Measurements from ENCODE around the gene NABP1. TPM values are rescaled to one million over a fixed set of nuclear protein-coding genes. Genes with fewer than 3 reads are reported as not detected.

The NABP1 gene
- polyA plus RNA-seq, 1 of the 3 experiments (the other 2 are of a cell fraction) = 19.1 TPM

DNA sequence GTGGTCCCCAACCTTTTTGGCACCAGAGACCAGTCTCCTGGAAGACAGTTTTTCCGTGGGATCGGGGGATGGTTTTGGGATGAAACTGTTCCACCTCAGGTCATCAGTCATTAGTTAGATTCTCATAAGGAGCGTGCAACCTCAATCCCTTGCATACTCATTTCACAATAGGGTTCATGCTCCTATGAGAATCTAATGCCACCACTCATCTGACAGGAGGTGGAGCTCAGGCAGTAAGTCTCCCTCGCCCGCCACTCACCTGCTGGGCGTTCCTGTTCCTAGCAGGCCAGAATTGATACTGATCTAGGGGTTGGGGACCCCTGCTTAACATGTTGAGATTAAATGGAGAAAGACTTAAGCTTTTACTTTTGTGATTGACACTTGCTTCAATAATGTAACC lies 9.9 kb downstream of the NABP1 start:
- Histone ChIP-seq H3K4me1 (ENCODE audit: control insufficient read depth in 1 of 2, insufficient read depth in 2 of 2, low read depth in 1 of 2, low read length in 1 of 2) (peaks cover 2 to 37% of the 10 kb centered on the region in 2 experiments; a peak in 2 of 4 replicates), H3K27me3 (ENCODE audit: insufficient read depth) (no peaks in the 10 kb centered on the region), H3K9me2 (no peaks in the 10 kb centered on the region), H3K4me3 (ENCODE audit: low read depth in 2 of 2, low read length in 1 of 2) (no peak overlapping the region), H2AFZ (ENCODE audit: low read depth) (no peak overlapping the region), H3K9ac (no peak overlapping the region), H3K79me2 (ENCODE audit: insufficient read depth) (peaks cover 37% of the 10 kb centered on the region), H4K20me1 (ENCODE audit: insufficient read depth) (no peaks in the 10 kb centered on the region), H3K27ac (ENCODE audit: low read depth in 2 of 2, low read length in 1 of 2) (peak overlapping the region in 1 of 2 experiments; percentile 81; a peak in 2 of 4 replicates), H3K9me3 (no peaks in the 10 kb centered on the region), H3K36me3 (replicated peaks in 1 of 2; ENCODE audit: control insufficient read depth in 1 of 2, insufficient read depth in 2 of 2, low read length in 1 of 2) (peaks cover 49 to 59% of the 10 kb centered on the region in 2 experiments), H3F3A (replicated peaks; ENCODE audit: insufficient read depth) (peaks cover 64% of the 10 kb centered on the region), H3K4me2 (no peak overlapping the region)
- ChIA-PET CTCF (interaction anchor here (0.6 to 2.0 kb wide), 7 partner anchors 34 to 475 kb away, joined by 3 to 7 read pairs (median 3); no protein-coding TSS in a partner anchor), POLR2A (no interaction called here)
- TF ChIP-seq, protein P1, sequence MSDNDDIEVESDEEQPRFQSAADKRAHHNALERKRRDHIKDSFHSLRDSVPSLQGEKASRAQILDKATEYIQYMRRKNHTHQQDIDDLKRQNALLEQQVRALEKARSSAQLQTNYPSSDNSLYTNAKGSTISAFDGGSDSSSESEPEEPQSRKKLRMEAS (IDR thresholded peaks at IDR 0.05; ENCODE audit: low read depth) = no peak
- no peak for TF ChIP-seq CHD2 (IDR thresholded peaks at IDR 0.05; ENCODE audit: low read length, partially characterized antibody)
- TF ChIP-seq GATA2 (CRISPR knock-in tag; IDR thresholded peaks at IDR 0.05) = no peak
- TF ChIP-seq RXRA (IDR thresholded peaks at IDR 0.05; ENCODE audit: borderline replicate concordance, low read depth) = no peak
- no peak for TF ChIP-seq YY1 (IDR thresholded peaks at IDR 0.05; ENCODE audit: low read depth)
- WGBS (ENCODE audit: low lambda C conversion rate) = 95% methylated on average over 6 of the region's 6 CpGs
- no peak for DNase-seq

DNA sequence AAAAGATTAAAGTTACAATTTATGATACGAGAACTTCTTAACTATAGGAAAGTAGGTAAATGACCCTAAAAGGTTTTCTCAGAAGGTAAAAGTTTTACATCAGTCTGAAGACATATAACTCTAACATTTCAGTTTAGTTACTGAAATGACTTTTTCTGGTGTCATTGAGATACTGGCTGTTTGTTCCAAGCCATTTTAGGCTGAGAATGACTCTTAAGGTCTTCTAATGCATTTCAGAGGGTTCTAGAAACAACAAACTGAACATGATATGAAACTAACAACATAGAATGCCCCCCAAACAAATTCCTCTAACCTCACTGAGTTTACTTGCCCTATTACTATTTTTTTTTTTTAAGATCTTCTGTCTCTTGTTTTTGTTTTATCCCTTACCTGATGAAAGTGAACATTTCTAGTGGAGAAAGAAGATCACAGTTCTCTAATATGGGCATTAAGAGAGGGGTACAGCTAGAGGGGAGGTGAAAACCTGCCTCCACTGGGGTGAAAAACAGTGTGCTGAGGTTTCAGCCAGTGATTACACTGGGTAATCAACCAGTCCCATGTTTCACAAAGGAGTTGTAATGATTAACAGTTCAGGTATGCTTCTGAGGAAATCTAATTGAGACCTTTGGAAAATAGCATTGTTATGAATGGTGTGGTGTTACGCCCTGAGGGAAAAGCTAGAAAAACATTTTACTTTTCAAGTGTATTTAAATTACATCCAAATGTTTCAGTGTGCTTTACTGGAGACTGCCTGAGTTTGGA lies 11.2 kb downstream of the NABP1 start:
- Histone ChIP-seq H3K79me2 (ENCODE audit: insufficient read depth) (peaks cover 26% of the 10 kb centered on the region), H3K4me1 (ENCODE audit: control insufficient read depth in 1 of 2, insufficient read depth in 2 of 2, low read depth in 1 of 2, low read length in 1 of 2) (peaks cover 2 to 37% of the 10 kb centered on the region in 2 experiments; a peak in 2 of 4 replicates), H3K9me3 (no peaks in the 10 kb centered on the region), H3K4me3 (ENCODE audit: low read depth in 2 of 2, low read length in 1 of 2) (no peak overlapping the region), H3K27ac (ENCODE audit: low read depth in 2 of 2, low read length in 1 of 2) (peak overlapping the region; percentile 11 to 81; a peak in 3 of 4 replicates), H3K4me2 (0 out of 2 replicates have a peak overlapping the region, but pooled peaks have one; percentile 6), H3F3A (replicated peaks; ENCODE audit: insufficient read depth) (peaks cover 57% of the 10 kb centered on the region), H2AFZ (ENCODE audit: low read depth) (no peak overlapping the region), H3K36me3 (replicated peaks in 1 of 2; ENCODE audit: control insufficient read depth in 1 of 2, insufficient read depth in 2 of 2, low read length in 1 of 2) (peaks cover 37 to 47% of the 10 kb centered on the region in 2 experiments), H4K20me1 (ENCODE audit: insufficient read depth) (no peaks in the 10 kb centered on the region), H3K9me2 (no peaks in the 10 kb centered on the region), H3K27me3 (ENCODE audit: insufficient read depth) (no peaks in the 10 kb centered on the region), H3K9ac (peak overlapping the region; percentile 42)
- WGBS (ENCODE audit: low lambda C conversion rate) = 44% methylated on average over 2 of the region's 2 CpGs
- POLR2A ChIA-PET = interaction anchor here (0.6 kb wide), 1 partner anchor 526 kb away, joined by 3 read pairs; no protein-coding TSS in a partner anchor
- CTCF ChIA-PET = interaction anchor here (0.6 to 2.0 kb wide), 5 partner anchors 122 to 473 kb away, joined by 3 to 7 read pairs (median 3); no protein-coding TSS in a partner anchor
- DNase-seq = no peak
- peak; percentile 42; the same call in 1 of the 2 replicates for TF ChIP-seq FOSL2 (IDR thresholded peaks at IDR 0.05; ENCODE audit: borderline replicate concordance, low read depth)
- TF ChIP-seq, protein P2, sequence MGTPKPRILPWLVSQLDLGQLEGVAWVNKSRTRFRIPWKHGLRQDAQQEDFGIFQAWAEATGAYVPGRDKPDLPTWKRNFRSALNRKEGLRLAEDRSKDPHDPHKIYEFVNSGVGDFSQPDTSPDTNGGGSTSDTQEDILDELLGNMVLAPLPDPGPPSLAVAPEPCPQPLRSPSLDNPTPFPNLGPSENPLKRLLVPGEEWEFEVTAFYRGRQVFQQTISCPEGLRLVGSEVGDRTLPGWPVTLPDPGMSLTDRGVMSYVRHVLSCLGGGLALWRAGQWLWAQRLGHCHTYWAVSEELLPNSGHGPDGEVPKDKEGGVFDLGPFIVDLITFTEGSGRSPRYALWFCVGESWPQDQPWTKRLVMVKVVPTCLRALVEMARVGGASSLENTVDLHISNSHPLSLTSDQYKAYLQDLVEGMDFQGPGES (IDR thresholded peaks at IDR 0.05; ENCODE audit: low read depth, low read length) = no peak
- TF ChIP-seq EZH2phosphoT487 (IDR thresholded peaks at IDR 0.05; ENCODE audit: borderline replicate concordance, low read depth) = no peak
- 0 out of 2 replicates have a peak, but pooled peaks have one; percentile 9 for TF ChIP-seq TCF12 (IDR thresholded peaks at IDR 0.05)
- no peak for TF ChIP-seq YY1 (IDR thresholded peaks at IDR 0.05; ENCODE audit: low read depth)
- no peak for TF ChIP-seq SMC3 (IDR thresholded peaks at IDR 0.05; ENCODE audit: low read depth, low read length)
- no peak for TF ChIP-seq FOXJ3 (CRISPR knock-in tag; IDR thresholded peaks at IDR 0.05)
- TF ChIP-seq POLR2AphosphoS5 (IDR thresholded peaks at IDR 0.05; ENCODE audit: low read depth, low read length) = peak; percentile 70; the same call in 1 of the 2 replicates
- no peak for TF ChIP-seq NRF1 (IDR thresholded peaks at IDR 0.05; ENCODE audit: low read depth, low read length)
- no peak for TF ChIP-seq GABPA (IDR thresholded peaks at IDR 0.05; ENCODE audit: low read depth)
- no peak for TF ChIP-seq RAD21 (IDR thresholded peaks at IDR 0.05; ENCODE audit: low read length)
- TF ChIP-seq JUND (IDR thresholded peaks at IDR 0.05) = peak; percentile 59
- no peak for TF ChIP-seq ELF1 (IDR thresholded peaks at IDR 0.05)
